MCF 10A (cell line): ENCODE data around the gene NPTX1. TPM values are rescaled to one million over a fixed set of nuclear protein-coding genes. Genes with fewer than 3 reads are reported as not detected.

ENCODE experiments used
- BruUV-seq: library from RNA; stranded (reverse); fragments of 400-500 nt; replicated peaks from 2 replicates; lab custom pipeline; 2021; lab: Mats Ljungman, UMichigan
- CTCF ChIA-PET: fragments of 300-600 bp; sonication (Branson Sonifier 250); formaldehyde crosslinking; extraction: SDS; loops from one replicate; lab custom pipeline; 2021; ENCODE audit warnings: antibody characterized with exemption, inconsistent platforms; lab: Yijun Ruan, JAX
- POLR2A ChIA-PET: fragments of 300-600, 350-650 bp; sonication (Branson Sonifier 250); formaldehyde crosslinking; extraction: SDS; loops from one replicate; lab custom pipeline; 2020; ENCODE audit warnings: antibody characterized with exemption, inconsistent platforms; lab: Yijun Ruan, JAX
- DNase-seq: peaks from one replicate; pipeline ENCODE4 v3.0.0-alpha.2; 2018; ENCODE audit not compliant: unreplicated experiment
- H3K27ac Mint-ChIP-seq: one replicate; pipeline ENCODE4 v1.8.0; 2022; ENCODE audit warnings: mild to moderate bottlenecking, low read depth, mixed read lengths; ENCODE audit not compliant: unreplicated experiment
- H3K27me3 Mint-ChIP-seq: one replicate; pipeline ENCODE4 v1.8.0; 2022; ENCODE audit warnings: mixed read lengths; ENCODE audit not compliant: insufficient read depth, unreplicated experiment
- H3K36me3 Mint-ChIP-seq: one replicate; pipeline ENCODE4 v1.8.0; 2022; ENCODE audit warnings: mild to moderate bottlenecking, moderate library complexity, mixed read lengths; ENCODE audit not compliant: insufficient read depth, unreplicated experiment
- H3K4me1 Mint-ChIP-seq: one replicate; pipeline ENCODE4 v1.8.0; 2022; ENCODE audit warnings: mixed read lengths; ENCODE audit not compliant: insufficient read depth, unreplicated experiment
- H3K4me3 Mint-ChIP-seq: one replicate; pipeline ENCODE4 v1.8.0; 2022; ENCODE audit warnings: mild to moderate bottlenecking, moderate library complexity, mixed read lengths; ENCODE audit not compliant: unreplicated experiment
- H3K9me3 Mint-ChIP-seq: one replicate; pipeline ENCODE4 v1.8.0; 2022; ENCODE audit warnings: mixed read lengths; ENCODE audit not compliant: unreplicated experiment
- intact Hi-C: fragments of 100-400 bp; cut with micrococcal nuclease; formaldehyde crosslinking; loops from 2 replicates; pipeline ENCODE4 v1.14.1; 2022
- total RNA-seq: library from RNA; stranded (reverse); gene quantifications from 2 replicates; pipeline ENCODE4 v1.2.3, GENCODE V29; 2022
- TF ChIP-seq, protein P1 (sequence below): fragments of 200-600 bp; IDR thresholded peaks from one replicate; pipeline ENCODE4 v1.8.0; 2022; ENCODE audit warnings: antibody characterized with exemption, mild to moderate bottlenecking; ENCODE audit not compliant: unreplicated experiment

NPTX1 gene
- total RNA-seq, 1 experiment from 2014 or later, result not detected

DNA sequence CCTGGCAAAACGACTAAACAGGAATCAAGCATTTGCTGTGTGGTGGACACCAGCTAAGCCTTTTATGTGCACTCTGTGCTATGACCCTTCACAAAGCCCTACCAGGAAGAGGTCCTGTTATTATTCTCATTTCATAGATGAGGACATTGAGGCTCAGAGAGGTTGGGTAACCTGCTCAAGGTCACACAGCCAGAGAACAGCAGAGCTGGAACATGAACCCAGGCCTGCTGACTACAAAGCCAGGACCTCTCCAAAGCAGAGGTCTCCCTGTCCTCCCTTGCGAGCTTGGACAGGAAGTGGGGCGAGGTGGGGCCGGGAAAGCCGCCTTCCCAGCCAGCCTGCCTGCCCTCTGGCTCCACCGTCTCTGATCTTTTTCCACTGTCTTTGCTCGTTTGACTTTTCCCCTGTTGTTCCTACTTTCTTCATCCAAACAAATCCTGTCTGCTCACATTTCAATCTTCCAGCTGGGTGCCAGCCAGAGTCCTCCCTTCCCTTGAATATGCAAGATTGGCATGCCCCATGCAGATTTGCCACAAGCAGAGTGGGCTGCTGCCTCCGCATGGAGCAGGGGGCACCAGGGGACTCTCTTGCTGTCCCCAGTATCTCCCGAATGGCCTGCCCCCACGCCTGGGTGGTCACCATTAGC is 44.5 kb upstream of the NPTX1 start:
- H3K36me3 Mint-ChIP-seq, result no peaks in the 10 kb centered on the region
- intact Hi-C loops, result no loop called here
- H3K9me3 Mint-ChIP-seq, result no peaks in the 10 kb centered on the region
- H3K27me3 Mint-ChIP-seq, result no peaks in the 10 kb centered on the region
- no peak overlapping the region for H3K27ac Mint-ChIP-seq
- ChIA-PET POLR2A (no interaction called here), CTCF (no interaction called here)
- no TSS peak for BruUV-seq
- TF ChIP-seq, protein P1, sequence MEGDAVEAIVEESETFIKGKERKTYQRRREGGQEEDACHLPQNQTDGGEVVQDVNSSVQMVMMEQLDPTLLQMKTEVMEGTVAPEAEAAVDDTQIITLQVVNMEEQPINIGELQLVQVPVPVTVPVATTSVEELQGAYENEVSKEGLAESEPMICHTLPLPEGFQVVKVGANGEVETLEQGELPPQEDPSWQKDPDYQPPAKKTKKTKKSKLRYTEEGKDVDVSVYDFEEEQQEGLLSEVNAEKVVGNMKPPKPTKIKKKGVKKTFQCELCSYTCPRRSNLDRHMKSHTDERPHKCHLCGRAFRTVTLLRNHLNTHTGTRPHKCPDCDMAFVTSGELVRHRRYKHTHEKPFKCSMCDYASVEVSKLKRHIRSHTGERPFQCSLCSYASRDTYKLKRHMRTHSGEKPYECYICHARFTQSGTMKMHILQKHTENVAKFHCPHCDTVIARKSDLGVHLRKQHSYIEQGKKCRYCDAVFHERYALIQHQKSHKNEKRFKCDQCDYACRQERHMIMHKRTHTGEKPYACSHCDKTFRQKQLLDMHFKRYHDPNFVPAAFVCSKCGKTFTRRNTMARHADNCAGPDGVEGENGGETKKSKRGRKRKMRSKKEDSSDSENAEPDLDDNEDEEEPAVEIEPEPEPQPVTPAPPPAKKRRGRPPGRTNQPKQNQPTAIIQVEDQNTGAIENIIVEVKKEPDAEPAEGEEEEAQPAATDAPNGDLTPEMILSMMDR, result no peak
- H3K4me1 Mint-ChIP-seq, result no peaks in the 10 kb centered on the region
- DNase-seq, result no peak
- no peak overlapping the region for H3K4me3 Mint-ChIP-seq

DNA sequence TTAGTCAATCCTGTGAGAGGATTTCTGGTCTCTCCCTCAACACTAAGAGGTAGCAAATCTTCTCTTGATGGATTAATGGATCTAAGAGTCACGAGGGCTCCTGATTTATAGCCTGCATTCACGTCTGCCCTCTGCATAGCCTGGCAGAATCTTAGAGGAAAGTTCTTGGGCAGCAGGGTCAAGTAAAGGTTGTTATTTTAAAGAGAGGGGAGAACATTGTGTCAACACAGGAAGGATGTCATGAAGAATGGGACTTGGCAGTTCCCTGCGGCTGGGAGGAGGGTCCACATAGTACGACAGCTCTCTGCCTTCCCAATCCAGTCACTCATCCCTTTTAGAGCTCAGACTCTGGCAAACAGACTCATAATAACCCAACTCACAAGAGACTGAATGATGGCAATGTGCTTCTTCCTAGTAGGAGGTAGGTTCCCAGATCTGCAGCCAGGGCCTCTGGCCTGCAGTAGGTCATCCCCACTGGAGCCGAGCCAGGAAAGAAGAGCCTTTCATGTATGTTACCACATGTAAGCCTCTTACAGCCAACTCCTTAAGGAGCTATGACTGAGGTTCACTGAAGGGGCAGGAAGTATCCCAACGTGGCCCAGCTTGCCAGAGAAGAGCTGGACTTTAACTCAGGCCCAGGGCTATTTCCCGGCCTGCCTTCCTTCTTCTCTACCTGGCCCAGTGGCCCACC is 42.8 kb upstream of the NPTX1 start:
- Mint-ChIP-seq H3K9me3 (no peaks in the 10 kb centered on the region), H3K4me1 (no peaks in the 10 kb centered on the region), H3K36me3 (no peaks in the 10 kb centered on the region), H3K27me3 (no peaks in the 10 kb centered on the region), H3K4me3 (no peak overlapping the region), H3K27ac (no peak overlapping the region)
- TF ChIP-seq, protein P1, result no peak
- no peak for DNase-seq
- ChIA-PET CTCF (interaction anchor here (0.5 to 0.6 kb wide), 2 partner anchors 44 to 57 kb away, joined by 3 to 5 read pairs; no protein-coding TSS in a partner anchor), POLR2A (no interaction called here)
- intact Hi-C loops, result no loop called here
- BruUV-seq, result no TSS peak

DNA sequence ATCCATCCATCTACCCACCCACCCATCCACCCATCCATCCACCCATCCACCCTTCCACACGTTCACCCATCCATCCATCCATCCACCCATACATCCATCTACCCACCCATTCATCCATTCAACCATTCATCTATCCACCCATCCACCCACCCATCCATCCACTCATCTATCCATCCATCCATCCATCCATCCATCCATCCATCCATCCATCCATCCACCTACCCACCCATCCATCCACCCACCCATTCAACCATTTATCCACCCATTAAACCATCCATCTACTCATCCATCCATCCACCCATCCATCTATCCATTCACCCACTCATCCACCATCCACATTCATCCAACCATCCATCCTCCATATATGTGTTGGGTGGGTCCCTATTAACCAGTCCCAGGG is 42.0 kb upstream of the NPTX1 start:
- POLR2A ChIA-PET, result no interaction called here
- H3K27me3 Mint-ChIP-seq, result no peaks in the 10 kb centered on the region
- no peak for DNase-seq
- H3K4me1 Mint-ChIP-seq, result no peaks in the 10 kb centered on the region
- TF ChIP-seq, protein P1, result no peak
- CTCF ChIA-PET, result interaction anchor here (0.5 kb wide), 1 partner anchor 58 kb away, joined by 3 read pairs; no protein-coding TSS in a partner anchor
- intact Hi-C loops, result no loop called here
- H3K27ac Mint-ChIP-seq, result no peak overlapping the region
- BruUV-seq, result no TSS peak
- no peak overlapping the region for H3K4me3 Mint-ChIP-seq
- H3K9me3 Mint-ChIP-seq, result no peaks in the 10 kb centered on the region
- no peaks in the 10 kb centered on the region for H3K36me3 Mint-ChIP-seq

DNA sequence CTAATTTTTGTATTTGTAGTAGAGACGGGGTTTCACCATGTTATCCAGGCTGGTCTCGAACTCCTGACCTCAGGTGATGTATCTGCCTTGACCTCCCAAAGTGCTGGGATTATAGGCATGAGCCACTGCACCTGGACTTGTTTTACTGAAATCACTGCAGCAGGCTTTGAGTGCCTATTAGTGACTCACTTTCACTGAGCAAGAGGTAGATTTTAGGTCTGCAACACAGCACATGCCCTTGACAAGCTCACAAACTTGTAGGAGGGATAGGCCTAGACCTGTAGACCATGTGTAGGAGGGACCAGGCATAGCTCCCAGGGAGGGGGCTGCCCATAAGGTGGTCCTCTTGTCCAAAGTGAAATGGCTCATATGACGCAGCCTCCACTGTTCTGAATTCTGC is 41.2 kb upstream of the NPTX1 start:
- no peak for DNase-seq
- Mint-ChIP-seq H3K9me3 (no peaks in the 10 kb centered on the region), H3K27ac (no peak overlapping the region), H3K4me1 (no peaks in the 10 kb centered on the region), H3K4me3 (no peak overlapping the region), H3K27me3 (no peaks in the 10 kb centered on the region), H3K36me3 (no peaks in the 10 kb centered on the region)
- CTCF ChIA-PET, result interaction anchor here (0.6 kb wide), 1 partner anchor 27 kb away, joined by 3 read pairs; the partner anchor contains the start of gene RPTOR
- intact Hi-C loops, result no loop called here
- TF ChIP-seq, protein P1, result no peak
- POLR2A ChIA-PET, result no interaction called here
- no TSS peak for BruUV-seq
